ENCODE results near the gene BCAS1.
"Not testable (repeated sequence)": the region's sequence is repeated elsewhere in the genome, so short reads cannot be mapped to it uniquely, and the experiment has no call there.

The BCAS1 gene

DNA sequence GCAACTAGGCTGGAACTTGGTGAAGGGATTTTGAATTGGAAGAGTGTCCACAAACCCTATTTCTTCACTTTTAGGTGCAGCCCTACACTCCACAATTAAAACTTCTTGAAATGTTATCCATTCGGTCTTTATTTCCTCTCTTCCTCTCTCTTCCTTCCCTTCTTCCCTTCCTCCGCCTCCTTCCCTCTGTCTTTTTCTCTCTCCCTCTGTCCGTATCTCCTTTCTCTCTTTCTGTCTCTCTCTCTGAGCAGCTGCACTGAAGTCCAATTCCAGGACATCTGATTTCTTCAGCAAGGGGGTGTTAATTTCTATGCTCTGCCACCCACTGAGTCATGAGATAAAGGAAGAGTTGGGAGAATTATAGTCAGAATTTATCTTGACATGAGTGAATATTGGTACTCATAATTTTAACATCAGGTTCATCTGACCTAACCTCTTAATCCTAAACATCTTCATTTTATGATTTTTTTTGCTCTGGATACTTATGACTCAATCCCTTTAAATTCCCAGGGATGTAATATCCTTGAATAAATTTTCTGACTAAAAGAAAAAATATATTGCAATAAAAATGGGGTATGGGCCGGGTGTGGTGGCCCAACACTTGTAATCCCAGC is 84.2 kb downstream of the BCAS1 start:
- DNase-seq (ENCODE audit: low read depth in 2 of 2) = no peak

DNA sequence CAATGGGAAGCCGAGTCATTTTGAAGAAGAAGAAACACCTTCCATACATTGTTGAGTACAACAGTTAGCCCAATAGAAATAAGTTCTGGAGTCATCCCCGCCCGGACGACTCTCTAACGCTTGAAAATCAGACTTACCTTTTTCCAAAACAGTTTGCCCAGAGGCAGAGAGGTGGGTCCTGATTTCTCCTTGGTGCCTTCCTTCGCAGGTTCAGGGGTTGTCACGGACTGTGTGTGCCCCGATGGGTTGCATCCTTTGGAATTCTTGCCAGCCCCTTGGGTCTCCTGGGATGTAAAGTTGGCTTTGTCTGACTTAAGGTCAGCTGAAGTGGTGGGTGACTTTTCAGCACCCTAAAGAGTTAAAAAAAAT is 85.3 kb downstream of the BCAS1 start:
- DNase-seq (ENCODE audit: low read depth in 2 of 2) = no peak

DNA sequence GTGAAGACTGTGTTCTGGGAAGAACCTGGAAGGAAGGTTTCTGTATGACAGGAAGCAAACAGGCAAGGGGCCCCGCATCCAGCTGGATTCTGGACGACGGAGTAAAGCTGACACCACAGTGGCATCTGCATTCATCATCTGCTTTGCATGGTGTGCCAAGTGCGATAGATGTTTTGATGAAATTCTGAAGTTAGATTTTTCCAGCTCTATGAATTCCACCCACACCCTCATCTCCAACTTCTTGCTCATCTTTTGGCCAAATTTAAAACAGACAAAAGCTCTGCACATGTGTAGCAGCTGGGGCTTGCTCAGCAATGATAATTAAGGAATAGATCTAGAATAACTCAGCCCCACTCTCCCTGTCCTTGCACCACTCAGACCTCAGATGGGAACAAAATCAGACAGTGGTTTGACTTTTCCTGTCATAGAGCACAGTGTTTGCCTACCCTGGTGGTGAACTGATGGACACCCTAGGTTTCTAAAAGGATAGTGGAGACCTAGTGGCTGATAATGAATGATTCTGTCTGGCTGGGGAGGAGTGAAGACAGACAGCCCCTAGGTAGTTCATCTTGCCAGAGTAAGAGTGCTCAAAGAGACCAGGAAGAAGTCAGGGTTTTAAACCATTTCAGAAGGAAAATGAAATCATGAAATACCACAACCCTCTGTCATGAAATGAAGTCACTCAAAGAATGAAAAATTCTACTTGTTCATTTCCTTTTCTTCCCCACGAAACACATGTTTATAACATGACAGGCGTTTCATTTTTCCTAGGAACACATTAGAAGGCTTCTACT is 85.8 kb downstream of the BCAS1 start:
- peak; percentile 81 for DNase-seq (ENCODE audit: low read depth in 2 of 2)

DNA sequence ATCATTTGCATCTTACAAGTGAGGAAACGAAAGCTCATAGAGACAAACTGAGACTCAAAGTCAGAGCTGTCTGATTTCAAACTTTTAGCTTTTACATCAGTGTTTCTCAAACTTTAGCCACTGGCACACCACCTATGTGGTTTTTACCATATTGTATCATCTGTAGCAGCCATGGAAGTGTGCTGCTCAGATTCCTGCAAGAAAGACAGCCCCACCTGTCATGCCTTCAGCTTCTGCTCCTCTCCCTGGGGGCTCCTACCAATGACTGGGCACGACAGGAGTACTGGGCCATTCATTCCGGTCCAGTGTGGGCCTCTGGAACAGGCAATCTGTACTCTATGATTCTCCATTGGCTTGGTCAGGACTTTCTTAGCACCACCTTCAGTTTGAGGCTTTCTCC is 87.0 kb downstream of the BCAS1 start:
- no peak for DNase-seq (ENCODE audit: low read depth in 2 of 2)

DNA sequence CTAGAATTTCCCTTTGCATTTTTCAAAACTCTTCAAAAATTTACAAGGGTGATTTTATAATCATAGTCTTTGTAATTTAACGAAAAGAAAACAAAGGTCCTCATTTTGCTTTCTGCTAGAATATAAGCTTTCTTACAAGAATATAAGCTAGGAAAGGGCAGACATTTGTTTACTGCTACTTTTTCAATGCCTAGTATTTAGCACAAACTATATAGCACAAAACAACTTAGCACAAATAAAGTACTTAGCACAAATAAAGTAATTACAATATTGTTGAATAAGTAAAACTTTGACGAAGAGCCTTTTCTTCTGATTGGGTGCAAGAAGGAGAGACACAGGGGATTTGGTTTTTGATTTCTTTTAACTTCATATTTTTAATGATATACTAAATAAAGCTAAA is 87.8 kb downstream of the BCAS1 start:
- no peak for DNase-seq (ENCODE audit: low read depth in 2 of 2)

DNA sequence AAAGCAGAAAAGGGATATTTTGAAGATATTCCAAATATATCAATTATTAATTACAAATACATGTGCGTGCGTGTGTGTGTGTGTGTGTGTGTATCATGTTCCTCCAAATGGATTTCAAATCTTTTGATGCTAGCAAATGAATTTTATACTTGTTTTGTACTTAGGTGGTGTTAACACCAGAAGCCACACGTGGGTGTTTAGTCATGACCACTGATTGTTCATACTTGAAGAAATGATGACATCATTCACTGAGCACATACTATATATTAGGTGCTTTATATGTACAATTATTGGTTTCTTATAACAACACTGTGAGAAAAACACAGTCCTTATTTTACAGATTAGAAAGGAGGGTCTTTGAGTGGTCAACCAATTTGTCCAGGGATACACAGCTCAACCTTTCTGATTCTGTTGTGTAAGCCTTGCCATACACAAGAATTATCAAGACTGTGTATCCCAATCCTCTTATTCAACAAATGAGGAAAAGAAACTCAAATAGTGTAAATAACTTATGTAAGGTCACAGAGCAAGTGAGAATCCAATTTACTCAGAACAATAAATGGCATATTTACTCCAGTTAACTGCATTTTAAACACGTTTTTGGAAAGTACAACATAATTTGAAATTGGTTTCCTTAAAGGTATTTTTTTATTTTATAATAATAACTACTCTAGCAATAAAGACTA is 88.5 kb downstream of the BCAS1 start:
- no peak for DNase-seq (ENCODE audit: low read depth in 2 of 2)

- no peak for DNase-seq (ENCODE audit: low read depth in 2 of 2)
Measured at GRCh38 chr20:53981130-53981529, 89.3 kb downstream of the BCAS1 start.

- DNase-seq (ENCODE audit: low read depth in 2 of 2) = peak in 1 of 2 experiments; percentile 49
Measured at GRCh38 chr20:53980031-53980465, 90.3 kb downstream of the BCAS1 start.

GRCh38 chr20:53978497-53978896 is 91.9 kb downstream of the BCAS1 start:
- DNase-seq (ENCODE audit: low read depth in 2 of 2) = no peak

DNA sequence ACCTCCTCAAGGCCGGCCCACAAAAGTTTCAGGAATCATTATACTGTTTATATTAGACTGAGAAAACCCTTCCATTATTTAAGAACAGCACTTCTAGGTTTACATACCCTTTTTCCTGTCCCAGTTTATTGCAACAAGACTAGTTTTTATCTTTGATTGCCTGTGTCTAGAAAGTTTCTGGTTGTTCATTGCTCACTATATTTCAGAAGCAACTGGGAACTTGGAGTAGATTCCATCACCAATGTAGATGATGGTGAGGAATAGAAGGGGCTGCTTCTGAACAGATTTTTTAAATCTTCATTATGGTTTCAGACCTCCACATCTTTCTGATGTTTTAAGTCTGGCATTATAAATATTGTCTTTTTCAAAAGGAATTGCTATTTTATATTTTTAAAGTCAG is 93.0 kb downstream of the BCAS1 start:
- no peak for DNase-seq (ENCODE audit: low read depth in 2 of 2)

GRCh38 chr20:53975761-53976160 is 94.6 kb downstream of the BCAS1 start:
- DNase-seq (ENCODE audit: low read depth in 2 of 2) = no peak

DNA sequence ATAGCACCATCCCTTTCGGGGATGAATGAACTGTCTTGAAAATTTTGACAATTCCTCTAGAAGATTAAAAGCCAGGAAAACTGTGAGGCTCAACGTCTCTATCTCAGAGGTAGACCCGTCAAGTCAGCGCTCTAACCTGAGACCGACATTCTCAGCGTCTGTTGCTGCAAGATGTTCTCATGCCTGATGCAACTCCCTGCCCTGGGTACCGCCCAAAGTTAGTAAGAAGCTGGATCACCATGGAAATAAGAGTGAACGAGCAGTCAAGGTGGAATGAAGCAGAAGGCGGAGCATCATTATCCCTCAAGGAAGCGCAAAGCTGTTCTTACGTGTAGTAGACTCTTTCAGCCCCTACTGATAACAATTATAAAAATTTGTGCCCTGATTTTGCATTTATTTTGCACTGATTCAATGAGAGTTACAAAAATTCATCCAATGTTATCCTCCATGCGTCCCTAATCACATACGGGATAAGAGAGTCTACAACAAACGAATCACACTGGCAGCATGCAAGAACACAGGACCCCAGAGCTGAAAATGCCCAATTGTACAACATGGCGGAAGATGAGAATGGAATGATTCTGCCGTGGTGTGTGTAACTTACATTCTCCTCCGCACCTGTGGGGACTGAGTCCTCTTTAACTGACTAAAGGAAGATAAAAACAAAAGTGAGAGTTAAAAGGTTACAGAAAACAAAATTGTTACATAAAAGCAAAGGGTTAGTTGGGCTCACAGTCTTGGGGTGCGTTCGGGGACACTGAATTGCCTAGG is 95.4 kb downstream of the BCAS1 start:
- no peak for DNase-seq (ENCODE audit: low read depth in 2 of 2)

DNA sequence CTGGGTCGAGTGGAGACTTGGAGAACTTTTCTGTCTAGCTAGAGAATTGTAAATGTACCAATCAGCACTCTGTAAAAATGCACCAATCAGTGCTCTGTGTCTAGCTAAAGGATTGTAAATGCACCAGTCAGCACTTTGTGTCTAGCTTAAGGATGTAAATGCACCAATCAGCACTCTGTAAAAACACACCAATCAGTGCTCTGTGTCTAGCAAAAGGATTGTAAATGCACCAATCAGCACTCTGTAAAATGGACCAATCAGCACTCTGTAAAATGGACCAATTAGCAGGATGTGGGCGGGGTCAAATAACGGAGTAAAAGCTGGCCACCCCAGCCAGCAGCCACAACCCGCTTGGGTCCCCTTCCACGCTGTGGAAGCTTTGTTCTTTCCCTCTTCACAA is 96.5 kb downstream of the BCAS1 start:
- DNase-seq (ENCODE audit: low read depth in 2 of 2) = not testable (repeated sequence)

- no peak for DNase-seq (ENCODE audit: low read depth in 2 of 2)
Measured at GRCh38 chr20:53972179-53972578, 98.2 kb downstream of the BCAS1 start.

DNA sequence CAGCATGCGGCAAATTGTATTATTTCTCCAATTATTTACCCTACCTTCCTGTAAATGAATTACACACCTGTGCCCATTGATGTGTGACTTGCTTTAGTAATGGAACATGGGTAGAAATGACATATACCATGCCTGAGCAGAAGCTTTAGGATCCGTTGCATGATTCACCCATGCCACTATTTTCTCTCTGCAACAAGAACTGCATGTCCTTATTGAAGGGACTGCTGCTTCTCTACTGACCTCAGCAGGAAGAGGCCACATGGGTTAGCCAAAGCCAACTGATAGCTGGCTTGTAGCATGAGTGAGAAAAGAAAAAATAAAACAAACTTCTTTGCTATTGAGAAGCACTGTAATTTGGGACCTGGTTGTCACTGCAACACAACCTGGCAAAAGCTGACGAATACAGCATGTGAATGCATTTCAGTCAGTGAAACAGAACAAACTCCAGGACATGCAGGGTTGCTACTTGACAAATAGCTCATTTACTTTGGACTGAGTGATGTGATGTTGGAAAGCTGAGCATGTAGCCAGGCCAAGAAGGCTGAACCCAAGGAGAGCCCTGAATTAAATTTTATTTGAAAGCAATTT is 99.2 kb downstream of the BCAS1 start:
- DNase-seq (ENCODE audit: low read depth in 2 of 2) = no peak

- DNase-seq (ENCODE audit: low read depth in 2 of 2) = no peak
Measured at GRCh38 chr20:53970232-53970631, 100.2 kb downstream of the BCAS1 start.

DNA sequence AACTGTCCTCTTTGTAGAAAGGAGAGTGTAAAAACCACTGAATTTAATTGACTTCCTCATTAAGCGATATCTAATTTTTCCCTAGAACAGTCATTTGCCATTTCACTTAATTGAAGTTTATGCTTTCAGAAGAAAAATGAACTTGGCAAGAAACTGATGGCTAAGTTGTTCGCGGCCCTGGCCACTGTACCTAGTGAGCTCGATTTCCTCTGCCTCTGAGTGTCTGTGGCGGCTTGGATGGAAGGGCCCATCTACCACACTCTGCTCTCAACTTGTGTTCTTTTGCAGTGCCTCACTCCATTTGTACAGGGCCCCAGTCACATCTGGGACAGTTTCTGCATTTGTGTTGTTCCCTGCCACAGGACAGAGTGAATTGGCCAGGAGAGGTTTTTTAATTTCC is 102.9 kb downstream of the BCAS1 start:
- no peak for DNase-seq (ENCODE audit: low read depth in 2 of 2)

DNA sequence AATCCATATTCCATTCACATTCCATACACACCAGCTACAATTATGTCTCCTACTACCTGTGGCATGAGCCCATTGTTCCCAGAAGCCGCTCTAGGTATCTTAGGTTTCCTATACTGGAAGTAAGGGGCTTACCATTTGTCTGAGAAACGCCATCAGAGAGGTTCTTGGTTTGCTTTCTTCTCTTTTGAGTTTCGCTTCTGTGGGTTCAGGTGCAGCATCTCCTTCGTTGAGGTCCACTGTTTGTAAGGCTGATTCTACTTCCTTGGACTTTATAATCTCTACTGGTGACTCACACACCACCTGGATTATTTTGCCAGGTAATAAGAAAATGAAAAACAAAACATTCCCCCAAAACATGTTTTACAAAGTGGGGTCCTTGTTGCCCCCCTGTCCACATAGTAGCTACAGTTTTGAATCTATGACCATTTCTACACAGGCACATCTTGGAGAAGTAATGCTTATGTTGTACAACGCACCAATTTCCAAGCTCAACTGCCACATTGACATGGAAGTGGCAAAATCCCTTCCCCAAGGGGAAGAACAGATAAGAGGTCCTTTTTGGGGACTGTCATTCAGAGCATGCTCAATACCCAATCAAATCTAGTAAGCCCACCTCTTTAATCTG is 103.5 kb downstream of the BCAS1 start:
- DNase-seq (ENCODE audit: low read depth in 2 of 2) = no peak

DNA sequence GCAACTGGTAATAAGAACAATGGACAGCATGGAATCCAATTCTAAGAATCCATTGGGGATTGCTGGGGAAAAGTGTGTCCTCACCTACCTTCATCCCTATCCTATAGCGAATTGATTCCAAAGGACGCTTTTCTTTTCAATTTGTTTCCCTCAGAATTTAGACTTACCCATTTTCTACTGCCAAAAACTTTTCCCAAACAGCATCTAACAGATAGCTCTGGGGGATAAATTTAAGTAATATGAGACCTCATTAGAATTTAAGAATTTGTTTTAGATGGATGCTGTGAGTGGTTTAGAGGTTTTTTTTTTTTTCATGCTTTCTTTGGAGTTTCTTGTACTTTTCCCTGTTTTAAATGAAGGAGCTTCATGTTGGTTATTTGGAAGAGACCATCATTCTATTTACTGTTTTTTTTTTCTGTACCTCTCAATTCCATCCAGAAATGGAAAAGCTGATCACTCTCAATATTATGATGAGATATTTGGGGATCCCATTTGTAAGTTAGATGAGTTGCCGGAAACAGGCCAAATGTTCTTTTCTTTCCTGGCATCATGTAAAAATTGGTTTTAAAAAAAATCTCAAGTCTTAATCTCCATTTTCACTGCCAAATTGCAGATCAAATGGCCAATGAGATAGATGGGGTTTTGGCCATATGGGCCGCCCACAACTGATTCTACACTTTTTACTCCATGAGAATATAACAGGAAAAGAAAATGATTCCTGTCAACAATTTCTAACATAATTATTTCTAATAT is 105.7 kb downstream of the BCAS1 start:
- no peak for DNase-seq (ENCODE audit: low read depth in 2 of 2)

DNA sequence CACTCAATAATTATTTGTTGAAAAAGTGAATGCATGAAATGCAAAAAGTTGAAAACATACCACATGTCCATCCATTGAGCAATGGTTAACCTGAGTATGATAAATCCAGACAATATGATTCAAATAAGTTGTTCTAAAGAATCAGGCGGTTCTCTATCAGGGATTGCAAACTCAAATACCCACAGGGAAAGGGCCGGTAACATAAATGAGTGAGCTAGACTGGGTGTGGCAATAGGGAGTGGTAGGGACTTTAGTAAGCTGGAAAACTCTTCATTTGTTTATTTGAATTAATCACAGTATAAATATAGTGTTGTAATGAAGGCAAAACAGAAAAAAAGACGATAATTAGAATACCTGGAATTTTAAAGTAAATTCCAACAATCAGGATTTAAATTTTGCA is 106.3 kb downstream of the BCAS1 start:
- DNase-seq (ENCODE audit: low read depth in 2 of 2) = no peak

- DNase-seq (ENCODE audit: low read depth in 2 of 2) = no peak
Measured at GRCh38 chr20:53963635-53964034, 106.8 kb downstream of the BCAS1 start.

Measured in fibroblast of skin of left quadriceps (primary cell).